NK-92 treated with Interleukin-12 subunit alpha and Interleukin-12 subunit beta, amount 100 ng/mL, for 24 hours (cell line): ENCODE results near the gene MLX.

Experiments used
- DNase-seq: peaks from one replicate; lab custom pipeline; 2025; lab: John Stamatoyannopoulos, UW

Gene MLX

GRCh38 chr17:42566883-42567573, at the start of gene MLX:
MLX (plus strand) TSS chr17:42567100; CDS start chr17:42567125, 25 bp downstream.
- DNase-seq = peak; percentile 92

GRCh38 chr17:42517516-42517915, 49.4 kb upstream of the MLX start:
- DNase-seq = peak; percentile 51

- no peak for DNase-seq
Measured at GRCh38 chr17:42518046-42518754, 48.7 kb upstream of the MLX start.

GRCh38 chr17:42518755-42519545, 48.0 kb upstream of the MLX start:
- DNase-seq = no peak

GRCh38 chr17:42519546-42520491, 47.1 kb upstream of the MLX start:
- DNase-seq = no peak

- peak; percentile 18 for DNase-seq
Measured at GRCh38 chr17:42520540-42520951, 46.4 kb upstream of the MLX start.

- no peak for DNase-seq
Measured at GRCh38 chr17:42521036-42521435, 45.9 kb upstream of the MLX start.

GRCh38 chr17:42521666-42522262, 45.1 kb upstream of the MLX start:
- no peak for DNase-seq

GRCh38 chr17:42522263-42522790, 44.6 kb upstream of the MLX start:
- DNase-seq = no peak

- DNase-seq = no peak
Measured at GRCh38 chr17:42522798-42523278, 44.1 kb upstream of the MLX start.

GRCh38 chr17:42525221-42525620, 41.7 kb upstream of the MLX start:
- no peak for DNase-seq

GRCh38 chr17:42526031-42526444, 40.9 kb upstream of the MLX start:
- no peak for DNase-seq

- no peak for DNase-seq
Measured at GRCh38 chr17:42527932-42528331, 39.0 kb upstream of the MLX start.

GRCh38 chr17:42529061-42529460, 37.8 kb upstream of the MLX start:
- no peak for DNase-seq

GRCh38 chr17:42530952-42531454, 35.9 kb upstream of the MLX start:
- DNase-seq = no peak

GRCh38 chr17:42531455-42532354, 35.2 kb upstream of the MLX start:
- peak; percentile 36 for DNase-seq

GRCh38 chr17:42535155-42536047, 31.5 kb upstream of the MLX start:
- no peak for DNase-seq

GRCh38 chr17:42536048-42536371, 30.9 kb upstream of the MLX start, which contains the start of gene NAGLU:
NAGLU (plus strand) TSS chr17:42536241; CDS start chr17:42536273, 32 bp downstream.
- DNase-seq = peak; percentile 91
